CD4-positive, alpha-beta T cell (primary cell): ENCODE measurements around the gene TOMM6. TPM values are rescaled to one million over a fixed set of nuclear protein-coding genes. Genes with fewer than 3 reads are reported as not detected.

Experiments
- ATAC-seq: fragments of 200-7000 bp; cut with Tn5 transposase; one replicate; pipeline ENCODE4 v1.10.0; 2022; ENCODE audit warnings: mild to moderate bottlenecking; ENCODE audit not compliant: poor library complexity
- CTCF ChIA-PET: fragments of 350-600 bp; sonication (Branson Sonifier 250); formaldehyde crosslinking; loops from one replicate; lab custom pipeline; 2021; ENCODE audit warnings: antibody characterized with exemption, inconsistent platforms; lab: Charles Lee
- POLR2A ChIA-PET: fragments of 350-600 bp; sonication (Branson Sonifier 250); formaldehyde crosslinking; loops from one replicate; lab custom pipeline; 2021; ENCODE audit warnings: antibody characterized with exemption, inconsistent platforms; lab: Charles Lee
- DNase-seq, 14 experiments: peaks; one replicate each; pipeline ENCODE4 v3.0.0-alpha.2; 2013 to 2020; ENCODE audit warnings: mixed read lengths in 2 of 14
- H3K27ac ChIP-seq, 2 donors: one replicate each; pipeline versions ENCODE4 v1.5.1 to v1.7.0; 2013; ENCODE audit warnings: low read length in 2 of 2, low read depth in 1 of 2, mild to moderate bottlenecking in 1 of 2
- H3K27me3 ChIP-seq, 2 experiments: 1 replicate in 1 of 2; 2 replicates in 1 of 2; pipeline versions ENCODE4 v1.6.1 to v1.7.0; 2013; ENCODE audit warnings: low read length in 2 of 2, control low read depth in 1 of 2, mild to moderate bottlenecking in 1 of 2, moderate library complexity in 1 of 2; ENCODE audit not compliant: insufficient read depth in 2 of 2, control insufficient read depth in 1 of 2
- H3K36me3 ChIP-seq: one replicate; pipeline ENCODE4 v1.6.1; 2013; ENCODE audit warnings: low read length, control low read depth; ENCODE audit not compliant: insufficient read depth
- H3K4me1 ChIP-seq: one replicate; pipeline ENCODE4 v1.6.1; 2013; ENCODE audit warnings: low read length, control low read depth; ENCODE audit not compliant: insufficient read depth
- H3K4me3 ChIP-seq: one replicate; pipeline ENCODE4 v1.5.1; 2013; ENCODE audit warnings: mild to moderate bottlenecking, low read length, moderate library complexity
- H3K9me3 ChIP-seq, 2 experiments: 1 replicate in 1 of 2; 2 replicates in 1 of 2; pipeline versions ENCODE4 v1.6.1 to v1.7.0; 2013; ENCODE audit warnings: low read length in 2 of 2, mild to moderate bottlenecking in 2 of 2, control low read depth in 1 of 2, moderate library complexity in 1 of 2; ENCODE audit not compliant: control insufficient read depth in 1 of 2, insufficient read depth in 1 of 2
- H3K27ac Mint-ChIP-seq: one replicate; pipeline ENCODE4 v1.8.0; 2020; ENCODE audit warnings: mixed read lengths
- H3K27me3 Mint-ChIP-seq: one replicate; pipeline ENCODE4 v1.8.0; 2021; ENCODE audit warnings: mixed read lengths
- H3K36me3 Mint-ChIP-seq: one replicate; pipeline ENCODE4 v1.8.0; 2021; ENCODE audit warnings: low read depth, mixed read lengths
- H3K4me1 Mint-ChIP-seq: one replicate; pipeline ENCODE4 v1.8.0; 2021; ENCODE audit warnings: low read depth, mixed read lengths
- H3K4me3 Mint-ChIP-seq: one replicate; pipeline ENCODE4 v1.8.0; 2020; ENCODE audit warnings: mild to moderate bottlenecking, mixed read lengths
- H3K9me3 Mint-ChIP-seq: one replicate; pipeline ENCODE4 v1.8.0; 2020; ENCODE audit warnings: mixed read lengths
- intact Hi-C, 2 experiments: fragments of 100-400 bp; cut with DNase I in 1 of 2; cut with micrococcal nuclease in 1 of 2; formaldehyde crosslinking; loops; one replicate each; pipeline versions ENCODE4 v1.15.1 to v1.9.0; 2023 to 2025; cut with DNase I, micrococcal nuclease
- total RNA-seq, 174 experiments: library from RNA in 2 of 174; stranded (reverse) in 2 of 174; gene quantifications; one replicate each; pipeline ENCODE4 v1.2.3 and lab custom pipeline; 2021 to 2026
- TF ChIP-seq, protein P1 (sequence below): fragments of 200-600 bp; IDR thresholded peaks from one replicate; pipeline ENCODE4 v1.8.0; 2022; ENCODE audit warnings: antibody characterized with exemption, mild to moderate bottlenecking

Gene TOMM6
- total RNA-seq, 2 experiments from 2014 or later: 78.8 to 83.2 TPM

- Histone ChIP-seq H3K4me3 (no peak overlapping the region), H3K36me3 (no peaks in the 10 kb centered on the region), H3K9me3 (no peaks in the 10 kb centered on the region), H3K27ac (no peak overlapping the region), H3K27me3 (no peaks in the 10 kb centered on the region), H3K4me1 (no peaks in the 10 kb centered on the region)
- Mint-ChIP-seq H3K27me3 (no peaks in the 10 kb centered on the region), H3K9me3 (no peaks in the 10 kb centered on the region), H3K4me3 (no peak overlapping the region), H3K27ac (no peak overlapping the region), H3K36me3 (no peaks in the 10 kb centered on the region), H3K4me1 (no peaks in the 10 kb centered on the region)
- ChIA-PET CTCF (no interaction called here), POLR2A (no interaction called here)
- TF ChIP-seq, protein P1, sequence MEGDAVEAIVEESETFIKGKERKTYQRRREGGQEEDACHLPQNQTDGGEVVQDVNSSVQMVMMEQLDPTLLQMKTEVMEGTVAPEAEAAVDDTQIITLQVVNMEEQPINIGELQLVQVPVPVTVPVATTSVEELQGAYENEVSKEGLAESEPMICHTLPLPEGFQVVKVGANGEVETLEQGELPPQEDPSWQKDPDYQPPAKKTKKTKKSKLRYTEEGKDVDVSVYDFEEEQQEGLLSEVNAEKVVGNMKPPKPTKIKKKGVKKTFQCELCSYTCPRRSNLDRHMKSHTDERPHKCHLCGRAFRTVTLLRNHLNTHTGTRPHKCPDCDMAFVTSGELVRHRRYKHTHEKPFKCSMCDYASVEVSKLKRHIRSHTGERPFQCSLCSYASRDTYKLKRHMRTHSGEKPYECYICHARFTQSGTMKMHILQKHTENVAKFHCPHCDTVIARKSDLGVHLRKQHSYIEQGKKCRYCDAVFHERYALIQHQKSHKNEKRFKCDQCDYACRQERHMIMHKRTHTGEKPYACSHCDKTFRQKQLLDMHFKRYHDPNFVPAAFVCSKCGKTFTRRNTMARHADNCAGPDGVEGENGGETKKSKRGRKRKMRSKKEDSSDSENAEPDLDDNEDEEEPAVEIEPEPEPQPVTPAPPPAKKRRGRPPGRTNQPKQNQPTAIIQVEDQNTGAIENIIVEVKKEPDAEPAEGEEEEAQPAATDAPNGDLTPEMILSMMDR: no peak
- intact Hi-C loops: no loop called here
- ATAC-seq (no peak), DNase-seq (no peak)
Measured at GRCh38 chr6:41815587-41815986, 28.1 kb downstream of the TOMM6 start.

GRCh38 chr6:41818271-41819054 lies 31.0 kb downstream of the TOMM6 start:
- no peak overlapping the region for H3K4me3 Mint-ChIP-seq
- ChIA-PET CTCF (interaction anchor here (0.8 kb wide), 1 partner anchor 13 kb away, joined by 3 read pairs; no protein-coding TSS in a partner anchor), POLR2A (no interaction called here)
- no peaks in the 10 kb centered on the region for H3K4me1 Mint-ChIP-seq
- Histone ChIP-seq H3K27me3 (no peaks in the 10 kb centered on the region), H3K9me3 (no peaks in the 10 kb centered on the region), H3K27ac (no peak overlapping the region), H3K4me3 (no peak overlapping the region), H3K36me3 (no peaks in the 10 kb centered on the region), H3K4me1 (no peaks in the 10 kb centered on the region)
- H3K36me3 Mint-ChIP-seq: no peaks in the 10 kb centered on the region
- no peaks in the 10 kb centered on the region for H3K27me3 Mint-ChIP-seq
- ATAC-seq (no peak), DNase-seq (no peak)
- intact Hi-C loops: no loop called here
- no peak overlapping the region for H3K27ac Mint-ChIP-seq
- TF ChIP-seq, protein P1: no peak
- no peaks in the 10 kb centered on the region for H3K9me3 Mint-ChIP-seq

DNA sequence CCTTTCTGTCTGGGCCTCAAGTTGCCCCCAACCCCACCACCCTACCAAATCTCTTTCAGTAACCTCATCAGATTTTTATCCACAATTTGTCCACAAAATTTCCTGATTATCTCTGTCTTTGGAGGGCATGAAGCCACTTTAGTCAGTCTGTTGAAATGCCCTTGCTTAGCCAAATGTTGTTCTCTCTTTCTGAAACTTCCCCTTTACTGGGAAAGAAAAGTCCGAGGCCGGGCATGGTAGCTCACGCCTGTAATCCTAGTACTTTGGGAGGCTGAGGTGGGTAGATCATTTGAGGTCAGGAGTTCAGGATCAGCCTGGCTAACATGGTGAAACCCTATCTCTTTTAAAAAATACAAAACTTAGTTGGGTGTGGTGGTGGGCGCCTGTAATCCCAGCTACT lies 33.8 kb downstream of the TOMM6 start:
- POLR2A ChIA-PET: no interaction called here
- intact Hi-C loops: no loop called here

More for the DNA sequence above, 33.8 kb downstream of the TOMM6 start:
- H3K9me3 ChIP-seq: no peaks in the 10 kb centered on the region
- H3K27me3 ChIP-seq: no peaks in the 10 kb centered on the region
- no peaks in the 10 kb centered on the region for H3K4me1 Mint-ChIP-seq
- H3K4me3 Mint-ChIP-seq: no peak overlapping the region
- DNase-seq (no peak), ATAC-seq (no peak)
- CTCF ChIA-PET: no interaction called here
- H3K36me3 Mint-ChIP-seq: no peaks in the 10 kb centered on the region
- no peaks in the 10 kb centered on the region for H3K36me3 ChIP-seq
- no peaks in the 10 kb centered on the region for H3K4me1 ChIP-seq
- no peak overlapping the region for H3K27ac ChIP-seq
- H3K27ac Mint-ChIP-seq: no peak overlapping the region
- TF ChIP-seq, protein P1: no peak
- H3K27me3 Mint-ChIP-seq: no peaks in the 10 kb centered on the region
- H3K9me3 Mint-ChIP-seq: no peaks in the 10 kb centered on the region
- H3K4me3 ChIP-seq: no peak overlapping the region
